Keratinocyte (primary cell): ENCODE measurements around the gene SLC7A4. TPM values are rescaled to one million over a fixed set of nuclear protein-coding genes. Genes with fewer than 3 reads are reported as not detected.

Experiments used
- DNase-seq: peaks from one replicate; pipeline ENCODE4 v3.0.0-alpha.2; 2011; ENCODE audit warnings: low read depth, missing footprints, low spot score
- FAIRE-seq: peaks from 2 replicates; lab custom pipeline; 2011; peaks lifted over from hg19 to GRCh38; lab: Jason Lieb, UNC
- H2AFZ ChIP-seq: 2 replicates; pipeline ENCODE4 v1.6.0; 2012; ENCODE audit warnings: low read length, control low read depth, inconsistent platforms; ENCODE audit not compliant: control insufficient read depth
- H3K27ac ChIP-seq: 2 replicates; pipeline ENCODE4 v1.5.1; 2011; ENCODE audit warnings: low read length; ENCODE audit not compliant: control insufficient read depth, insufficient read depth
- H3K27me3 ChIP-seq: 3 replicates; pipeline ENCODE4 v1.6.0; 2011; ENCODE audit warnings: low read length; ENCODE audit not compliant: control insufficient read depth, insufficient read depth; ENCODE audit errors: extremely low read depth
- H3K36me3 ChIP-seq, 2 experiments: 2 replicates in 1 of 2; 3 replicates in 1 of 2; pipeline ENCODE4 v1.5.1; 2011; ENCODE audit warnings: low read length in 2 of 2, mild to moderate bottlenecking in 1 of 2; ENCODE audit not compliant: control insufficient read depth in 2 of 2, insufficient read depth in 2 of 2; ENCODE audit errors: extremely low read depth in 1 of 2
- H3K4me1 ChIP-seq: 3 replicates; pipeline ENCODE4 v1.5.1; 2011; ENCODE audit warnings: low read length; ENCODE audit not compliant: control insufficient read depth, insufficient read depth; ENCODE audit errors: extremely low read depth
- H3K4me2 ChIP-seq: 3 replicates; pipeline ENCODE4 v1.6.0; 2011; ENCODE audit warnings: low read depth, low read length; ENCODE audit not compliant: control insufficient read depth, insufficient read depth; ENCODE audit errors: extremely low read depth
- H3K4me3 ChIP-seq, 3 experiments: fragments of 200-600 bp in 1 of 3; sonication (generic) in 1 of 3; 2 replicates in 2 of 3; 3 replicates in 1 of 3; pipeline ENCODE4 v1.5.1; 2011 to 2016; ENCODE audit warnings: low read length in 3 of 3, mild to moderate bottlenecking in 3 of 3, control low read depth in 2 of 3, inconsistent platforms in 1 of 3, low read depth in 1 of 3, mixed read lengths in 1 of 3, mixed run types in 1 of 3, moderate library complexity in 1 of 3; ENCODE audit not compliant: control insufficient read depth in 2 of 3, insufficient read depth in 2 of 3; ENCODE audit errors: extremely low read depth in 1 of 3
- H3K79me2 ChIP-seq: 2 replicates; pipeline ENCODE4 v1.6.0; 2012; ENCODE audit warnings: low read length; ENCODE audit not compliant: control insufficient read depth, insufficient read depth
- H3K9ac ChIP-seq: 3 replicates; pipeline ENCODE4 v1.6.0; 2011; ENCODE audit warnings: low read length; ENCODE audit not compliant: control insufficient read depth, insufficient read depth; ENCODE audit errors: extremely low read depth
- H3K9me1 ChIP-seq: 3 replicates; pipeline ENCODE4 v1.6.0; 2011; ENCODE audit warnings: low read length; ENCODE audit not compliant: control insufficient read depth, insufficient read depth; ENCODE audit errors: extremely low read depth
- H3K9me3 ChIP-seq: 2 replicates; pipeline ENCODE4 v1.5.1; 2012; ENCODE audit warnings: low read depth, low read length; ENCODE audit not compliant: control insufficient read depth
- H4K20me1 ChIP-seq: 3 replicates; pipeline ENCODE4 v1.6.0; 2011; ENCODE audit warnings: low read length; ENCODE audit not compliant: control insufficient read depth, insufficient read depth; ENCODE audit errors: extremely low read depth
- EZH2 ChIP-seq: IDR thresholded peaks from one replicate; pipeline ENCODE4 v1.6.1; 2012; ENCODE audit warnings: inconsistent platforms, mild to moderate bottlenecking, low read length, moderate library complexity
- dilution Hi-C: fragments of 300-500 bp; cut with MboI; formaldehyde crosslinking; loops from one replicate; pipeline ENCODE4 v1.7.0; 2020; ENCODE audit warnings: low sequenced_read_pairs; ENCODE audit not compliant: extremely low pct_ligation_motif_present
- polyA plus RNA-seq, 5 experiments: library from polyadenylated mRNA; depleted of rRNA in 3 of 5; stranded (reverse) in 3 of 5; stranded (forward) in 1 of 5; unstranded in 1 of 5; fragments of >200 nt; gene quantifications; 1 replicate in 1 of 5; 2 replicates in 3 of 5; 3 replicates in 1 of 5; pipeline versions ENCODE4 v1.2.1 to v1.2.3, GENCODE V29; 2011 to 2012; ENCODE audit warnings: missing spikeins in 2 of 5, low read depth in 1 of 5, low replicate concordance in 1 of 5
- TF ChIP-seq, protein P1 (sequence below), 3 experiments: IDR thresholded peaks in 1 of 3; conservative IDR thresholded peaks in 1 of 3; optimal IDR thresholded peaks in 1 of 3; 2 replicates in 2 of 3; 3 replicates in 1 of 3; pipeline versions ENCODE3 to v1.5.1; 2011; ENCODE audit warnings: low read length in 3 of 3, mild to moderate bottlenecking in 3 of 3, moderate library complexity in 2 of 3, control low read depth in 1 of 3, inconsistent platforms in 1 of 3; ENCODE audit not compliant: insufficient read depth in 2 of 3; ENCODE audit errors: extremely low read depth in 1 of 3

SLC7A4 gene
- polyA plus RNA-seq, 1 donor (not counting 4 experiments of a cell fraction or from before 2014, with no cell fraction given): 0.10 TPM

DNA sequence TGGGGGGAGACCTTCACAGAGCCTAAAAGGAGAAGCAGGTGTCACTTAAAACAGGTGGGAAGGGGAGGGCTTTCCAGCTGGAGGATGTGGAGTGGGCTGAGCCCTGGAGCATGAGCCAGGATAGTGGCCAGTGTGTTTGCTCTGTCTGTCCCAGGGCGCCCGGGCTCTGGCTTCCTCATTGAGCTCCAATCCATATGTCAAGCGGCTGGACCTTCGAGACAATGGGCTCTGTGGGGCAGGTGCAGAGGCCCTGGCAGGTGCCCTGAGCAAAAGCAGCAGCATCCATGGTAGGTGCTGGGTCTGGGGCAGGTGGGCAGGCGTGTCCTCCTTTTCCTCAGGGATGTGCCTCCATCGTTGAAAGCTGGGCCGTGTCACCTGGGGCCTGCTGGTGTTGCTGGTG lies 15.4 kb upstream of the SLC7A4 start:
- no peaks in the 10 kb centered on the region for H4K20me1 ChIP-seq
- H3K9me3 ChIP-seq: no peaks in the 10 kb centered on the region
- DNase-seq: no peak
- no peaks in the 10 kb centered on the region for H3K79me2 ChIP-seq
- TF ChIP-seq EZH2: no peak
- TF ChIP-seq, protein P1, sequence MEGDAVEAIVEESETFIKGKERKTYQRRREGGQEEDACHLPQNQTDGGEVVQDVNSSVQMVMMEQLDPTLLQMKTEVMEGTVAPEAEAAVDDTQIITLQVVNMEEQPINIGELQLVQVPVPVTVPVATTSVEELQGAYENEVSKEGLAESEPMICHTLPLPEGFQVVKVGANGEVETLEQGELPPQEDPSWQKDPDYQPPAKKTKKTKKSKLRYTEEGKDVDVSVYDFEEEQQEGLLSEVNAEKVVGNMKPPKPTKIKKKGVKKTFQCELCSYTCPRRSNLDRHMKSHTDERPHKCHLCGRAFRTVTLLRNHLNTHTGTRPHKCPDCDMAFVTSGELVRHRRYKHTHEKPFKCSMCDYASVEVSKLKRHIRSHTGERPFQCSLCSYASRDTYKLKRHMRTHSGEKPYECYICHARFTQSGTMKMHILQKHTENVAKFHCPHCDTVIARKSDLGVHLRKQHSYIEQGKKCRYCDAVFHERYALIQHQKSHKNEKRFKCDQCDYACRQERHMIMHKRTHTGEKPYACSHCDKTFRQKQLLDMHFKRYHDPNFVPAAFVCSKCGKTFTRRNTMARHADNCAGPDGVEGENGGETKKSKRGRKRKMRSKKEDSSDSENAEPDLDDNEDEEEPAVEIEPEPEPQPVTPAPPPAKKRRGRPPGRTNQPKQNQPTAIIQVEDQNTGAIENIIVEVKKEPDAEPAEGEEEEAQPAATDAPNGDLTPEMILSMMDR (optimal IDR thresholded peaks at IDR 0.05 in 1 of 3, IDR thresholded peaks at IDR 0.05 in 1 of 3, conservative IDR thresholded peaks at IDR 0.05 in 1 of 3; ENCODE audit: extremely low read depth in 1 of 3, insufficient read depth in 2 of 3, low read length in 3 of 3): no peak
- dilution Hi-C loops: no loop called here
- peaks cover 21% of the 10 kb centered on the region for H3K4me1 ChIP-seq
- no peak overlapping the region for H3K4me2 ChIP-seq
- H3K36me3 ChIP-seq: no peaks in the 10 kb centered on the region
- no peak for FAIRE-seq
- no peak overlapping the region for H3K4me3 ChIP-seq
- H3K27me3 ChIP-seq: no peaks in the 10 kb centered on the region
- no peak overlapping the region for H3K27ac ChIP-seq
- H3K9me1 ChIP-seq: no peaks in the 10 kb centered on the region
- no peak overlapping the region for H3K9ac ChIP-seq
- no peak overlapping the region for H2AFZ ChIP-seq

DNA sequence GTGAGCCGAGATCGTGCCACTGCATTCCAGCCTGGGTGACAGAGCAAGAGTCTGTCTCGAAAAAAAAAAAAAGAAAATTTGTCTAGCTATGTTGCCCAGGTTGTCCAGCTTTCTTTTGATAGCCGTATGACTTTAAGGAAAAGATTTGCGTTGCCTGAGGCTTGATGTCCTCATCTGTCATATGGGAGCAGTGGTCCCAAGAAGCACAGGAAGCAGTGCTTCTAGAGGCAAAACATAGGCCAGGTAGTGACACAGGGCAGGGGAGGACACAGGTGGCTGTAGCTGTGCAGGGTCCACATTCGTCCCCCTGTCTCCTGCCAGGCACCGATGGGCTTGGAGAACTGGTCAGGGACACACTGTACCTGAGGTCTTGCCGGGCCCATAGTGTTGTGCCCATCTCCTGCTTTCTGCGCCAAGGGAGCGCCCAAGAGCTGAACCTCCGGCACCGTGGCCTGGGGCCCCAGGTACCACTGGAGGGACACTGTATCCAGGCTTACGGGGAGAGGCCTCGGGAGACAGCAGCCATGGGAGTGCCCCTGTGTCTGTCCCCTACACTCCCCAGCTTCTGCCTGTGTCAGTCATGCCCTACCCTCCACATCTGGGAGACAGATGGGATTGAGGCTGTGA lies 14.8 kb upstream of the SLC7A4 start:
- H3K9me1 ChIP-seq: no peaks in the 10 kb centered on the region
- TF ChIP-seq, protein P1 (optimal IDR thresholded peaks at IDR 0.05 in 1 of 3, IDR thresholded peaks at IDR 0.05 in 1 of 3, conservative IDR thresholded peaks at IDR 0.05 in 1 of 3; ENCODE audit: extremely low read depth in 1 of 3, insufficient read depth in 2 of 3, low read length in 3 of 3): no peak
- no peak for TF ChIP-seq EZH2
- no peak overlapping the region for H3K4me3 ChIP-seq
- no peaks in the 10 kb centered on the region for H3K79me2 ChIP-seq
- no peaks in the 10 kb centered on the region for H4K20me1 ChIP-seq
- no peak for FAIRE-seq
- H3K27me3 ChIP-seq: no peaks in the 10 kb centered on the region
- DNase-seq: no peak
- peaks cover 21% of the 10 kb centered on the region for H3K4me1 ChIP-seq
- no peak overlapping the region for H3K4me2 ChIP-seq
- no peak overlapping the region for H2AFZ ChIP-seq
- dilution Hi-C loops: no loop called here
- no peaks in the 10 kb centered on the region for H3K9me3 ChIP-seq
- H3K9ac ChIP-seq: no peak overlapping the region
- H3K36me3 ChIP-seq: no peaks in the 10 kb centered on the region
- no peak overlapping the region for H3K27ac ChIP-seq
